ENCODE measurements around the gene NAGA. TPM values are rescaled to one million over a fixed set of nuclear protein-coding genes. Genes with fewer than 3 reads are reported as not detected.

NAGA gene
- polyA plus RNA-seq, 2 of the 4 experiments (the other 2 are of a cell fraction) = 6.6 to 8.9 TPM

- 85% methylated on average over 11 of the region's 20 CpGs for WGBS (ENCODE audit: missing lambda C conversion rate)
- DNase-seq (ENCODE audit: low read depth in 1 of 2, low spot score in 1 of 2) = no peak
- Histone ChIP-seq H3K9me3 (peaks cover 7% of the 10 kb centered on the region; the same call in 1 of the 3 replicates), H3K4me2 (no peak overlapping the region), H3K27ac (no peak overlapping the region), H3K4me3 (no peak overlapping the region), H3K4me1 (peaks cover 3% of the 10 kb centered on the region; the same call in 1 of the 3 replicates)
- ChIA-PET CTCF (interaction anchor here (1.0 kb wide), 1 partner anchor 52 kb away, joined by 4 read pairs; no protein-coding TSS in a partner anchor), POLR2A (no interaction called here)
- FAIRE-seq = no peak
- TF ChIP-seq, protein P1, sequence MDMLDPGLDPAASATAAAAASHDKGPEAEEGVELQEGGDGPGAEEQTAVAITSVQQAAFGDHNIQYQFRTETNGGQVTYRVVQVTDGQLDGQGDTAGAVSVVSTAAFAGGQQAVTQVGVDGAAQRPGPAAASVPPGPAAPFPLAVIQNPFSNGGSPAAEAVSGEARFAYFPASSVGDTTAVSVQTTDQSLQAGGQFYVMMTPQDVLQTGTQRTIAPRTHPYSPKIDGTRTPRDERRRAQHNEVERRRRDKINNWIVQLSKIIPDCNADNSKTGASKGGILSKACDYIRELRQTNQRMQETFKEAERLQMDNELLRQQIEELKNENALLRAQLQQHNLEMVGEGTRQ (IDR thresholded peaks at IDR 0.05) = no peak
- TF ChIP-seq PHF8 (IDR thresholded peaks at IDR 0.05; ENCODE audit: borderline replicate concordance, low read depth) (no peak), JUNB (IDR thresholded peaks at IDR 0.05) (no peak), HOXA7 (CRISPR knock-in tag; IDR thresholded peaks at IDR 0.05) (no peak), RFX5 (IDR thresholded peaks at IDR 0.05) (no peak), POLR2A (IDR thresholded peaks at IDR 0.05; ENCODE audit: low read length) (no peak), SMC3 (IDR thresholded peaks at IDR 0.05) (no peak), ATOH8 (CRISPR knock-in tag; IDR thresholded peaks at IDR 0.05; ENCODE audit: low read depth) (no peak)
- no peak for ATAC-seq
Observed at GRCh38 chr22:42076764-42077485, 6.3 kb upstream of the NAGA start.

- FAIRE-seq (no peak), DNase-seq (ENCODE audit: low read depth in 1 of 2, low spot score in 1 of 2) (no peak), ATAC-seq (no peak)
- Histone ChIP-seq H3K4me3 (no peak overlapping the region), H3K4me2 (no peak overlapping the region), H3K9me3 (peaks cover 7% of the 10 kb centered on the region; the same call in 1 of the 3 replicates), H3K4me1 (peaks cover 5% of the 10 kb centered on the region; the same call in 2 of the 3 replicates), H3K27ac (no peak overlapping the region)
- ChIA-PET CTCF (interaction anchor here (1.1 kb wide), 1 partner anchor 53 kb away, joined by 3 read pairs; no protein-coding TSS in a partner anchor), POLR2A (interaction anchor here (1.0 kb wide), 1 partner anchor 16 kb away, joined by 4 read pairs; the partner anchor contains the start of gene NDUFA6)
- TF ChIP-seq CHD2 (IDR thresholded peaks at IDR 0.05; ENCODE audit: low read length, partially characterized antibody) (no peak), RFX5 (IDR thresholded peaks at IDR 0.05) (no peak), CBX2 (IDR thresholded peaks at IDR 0.05; ENCODE audit: borderline replicate concordance, low read depth) (no peak), MAZ (IDR thresholded peaks at IDR 0.05; ENCODE audit: borderline replicate concordance, low read depth, low read length) (no peak), GATA3 (IDR thresholded peaks at IDR 0.05; ENCODE audit: borderline replicate concordance) (no peak), SMC3 (IDR thresholded peaks at IDR 0.05) (no peak), EHF (CRISPR knock-in tag; IDR thresholded peaks at IDR 0.05) (no peak), JUNB (IDR thresholded peaks at IDR 0.05) (no peak), POLR2A (IDR thresholded peaks at IDR 0.05; ENCODE audit: low read length) (no peak)
- TF ChIP-seq, protein P2, sequence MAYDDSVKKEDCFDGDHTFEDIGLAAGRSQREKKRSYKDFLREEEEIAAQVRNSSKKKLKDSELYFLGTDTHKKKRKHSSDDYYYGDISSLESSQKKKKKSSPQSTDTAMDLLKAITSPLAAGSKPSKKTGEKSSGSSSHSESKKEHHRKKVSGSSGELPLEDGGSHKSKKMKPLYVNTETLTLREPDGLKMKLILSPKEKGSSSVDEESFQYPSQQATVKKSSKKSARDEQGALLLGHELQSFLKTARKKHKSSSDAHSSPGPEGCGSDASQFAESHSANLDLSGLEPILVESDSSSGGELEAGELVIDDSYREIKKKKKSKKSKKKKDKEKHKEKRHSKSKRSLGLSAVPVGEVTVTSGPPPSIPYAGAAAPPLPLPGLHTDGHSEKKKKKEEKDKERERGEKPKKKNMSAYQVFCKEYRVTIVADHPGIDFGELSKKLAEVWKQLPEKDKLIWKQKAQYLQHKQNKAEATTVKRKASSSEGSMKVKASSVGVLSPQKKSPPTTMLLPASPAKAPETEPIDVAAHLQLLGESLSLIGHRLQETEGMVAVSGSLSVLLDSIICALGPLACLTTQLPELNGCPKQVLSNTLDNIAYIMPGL (CRISPR knock-in tag; IDR thresholded peaks at IDR 0.05; ENCODE audit: borderline replicate concordance) = no peak
- TF ChIP-seq, protein P1 (IDR thresholded peaks at IDR 0.05) = no peak
- WGBS (ENCODE audit: missing lambda C conversion rate) = 68% methylated on average over 8 of the region's 9 CpGs
Observed at GRCh38 chr22:42074846-42075676, 4.4 kb upstream of the NAGA start.

Data from A549 (cell line).